Subcutaneous adipose tissue (tissue), 4 donors: ENCODE measurements around the gene FAIM2. TPM values are rescaled to one million over a fixed set of nuclear protein-coding genes. Genes with fewer than 3 reads are reported as not detected.

ENCODE experiments used
- CTCF ChIP-seq: fragments of 450-650 bp; IDR thresholded peaks from one replicate; pipeline ENCODE4 v1.5.1; 2016; ENCODE audit warnings: low read depth, mild to moderate bottlenecking, control low read depth, antibody characterized with exemption, moderate library complexity
- total RNA-seq, 4 donors: library from RNA; depleted of rRNA; stranded (reverse); fragments of >200 nt; gene quantifications; one replicate each; pipeline ENCODE4 v1.1.0, GENCODE V29; 2016

Gene FAIM2
- total RNA-seq, 4 donors from 2014 or later, result 1.2 TPM; not detected in 3

- no peak for TF ChIP-seq CTCF
Observed at GRCh38 chr12:49921936-49922335, 18.2 kb upstream of the FAIM2 start.

DNA sequence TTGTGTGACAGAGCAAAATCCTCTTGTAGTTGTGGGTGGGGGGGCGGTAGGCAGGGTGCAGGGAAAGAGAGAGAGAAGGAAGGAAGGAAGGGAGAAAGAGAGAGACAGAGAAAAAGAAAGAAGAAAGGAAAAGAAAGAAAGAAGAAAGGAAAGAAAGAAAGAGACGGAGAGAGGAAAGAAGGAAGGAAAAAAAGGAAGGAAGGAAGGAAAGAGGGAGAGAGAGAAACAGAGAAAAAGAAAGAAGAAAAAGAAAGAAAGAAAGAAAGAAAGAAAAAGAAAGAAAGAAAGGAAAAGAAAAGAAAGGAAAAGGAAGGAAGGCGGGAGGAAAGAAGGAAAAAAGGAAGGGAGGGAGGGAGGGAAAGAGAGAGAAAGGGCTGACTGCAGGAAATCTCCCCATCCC lies 17.6 kb upstream of the FAIM2 start:
- TF ChIP-seq CTCF, result no peak

GRCh38 chr12:49920915-49921286 lies 17.2 kb upstream of the FAIM2 start:
- no peak for TF ChIP-seq CTCF

DNA sequence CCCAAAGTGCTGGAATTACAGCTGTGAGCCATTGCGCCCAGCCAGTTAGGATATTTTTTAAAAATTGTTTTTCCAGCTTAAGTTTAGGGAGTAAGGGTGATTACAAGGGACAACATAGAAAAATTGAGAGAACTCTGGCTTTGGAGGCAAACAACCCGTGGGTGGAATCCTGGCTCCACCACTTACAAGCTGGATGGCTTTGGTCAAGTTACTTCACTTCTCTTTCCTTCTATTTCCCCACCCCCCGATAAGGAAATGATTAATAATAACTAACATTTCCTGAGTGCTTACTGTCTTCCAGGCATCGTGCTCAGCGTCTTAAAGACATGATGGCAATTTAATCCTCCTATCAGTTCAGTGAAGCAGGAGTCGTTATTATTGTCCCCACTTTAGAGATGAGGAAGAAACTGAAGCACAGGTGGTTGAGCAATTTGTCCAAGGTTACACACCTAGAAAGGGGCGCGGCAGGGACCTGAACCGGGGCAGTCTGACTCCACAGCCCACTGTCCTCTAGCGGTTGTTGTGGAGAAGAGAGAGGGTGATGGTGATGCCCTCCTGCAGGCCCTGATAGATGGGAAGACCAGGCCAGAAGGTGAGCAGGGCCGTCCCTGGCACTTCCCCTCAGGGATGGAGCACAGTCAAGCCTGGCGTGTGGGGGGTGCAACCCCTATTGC lies 16.7 kb upstream of the FAIM2 start:
- no peak for TF ChIP-seq CTCF

DNA sequence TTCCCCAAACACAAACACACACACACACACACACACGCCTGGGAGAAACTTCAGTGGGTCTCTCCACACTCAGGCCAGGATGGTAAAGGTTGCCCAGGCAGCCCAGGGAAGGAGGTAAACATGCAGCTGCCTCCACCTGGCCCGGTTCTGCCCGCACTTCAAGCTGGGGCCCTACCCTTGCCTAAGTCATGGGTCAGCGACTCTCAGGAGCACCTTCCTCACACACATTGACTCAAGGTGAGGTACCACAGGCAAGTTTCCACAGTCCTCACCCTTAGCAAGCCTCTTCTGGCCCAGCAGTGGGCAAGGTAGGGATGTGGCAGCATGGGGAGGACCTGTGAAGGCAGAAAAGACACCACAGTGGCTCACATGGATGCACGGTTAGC lies 14.1 kb upstream of the FAIM2 start:
- no peak for TF ChIP-seq CTCF

DNA sequence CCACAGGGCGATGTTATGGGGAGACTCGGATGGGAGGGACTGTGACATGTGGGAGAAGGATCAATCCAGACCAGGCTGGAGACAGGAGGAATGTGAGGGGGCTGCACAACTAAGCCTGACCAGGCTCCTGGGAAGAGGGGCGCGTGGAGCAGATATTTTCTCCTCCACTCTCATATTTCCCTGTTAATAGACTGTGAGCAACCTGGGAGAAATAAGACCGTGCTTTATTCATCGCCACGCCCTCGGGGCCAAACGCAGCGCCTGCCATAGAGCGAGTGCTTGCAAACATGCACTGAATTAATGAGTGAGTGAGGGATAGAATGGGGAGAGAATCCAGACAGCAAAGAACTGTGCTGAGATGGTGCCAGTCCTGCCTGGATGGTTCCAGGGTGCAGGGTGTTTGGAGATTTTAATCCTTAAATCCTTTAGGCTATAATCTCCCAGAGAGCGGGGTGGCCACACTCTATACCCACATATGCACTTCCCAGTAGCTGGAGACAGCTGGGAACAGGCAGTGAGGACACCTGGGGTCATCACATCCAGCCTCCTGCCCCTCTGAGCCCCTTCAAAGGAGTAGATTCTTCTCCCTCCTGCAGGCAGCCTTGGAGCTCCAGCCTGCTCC lies 13.6 kb upstream of the FAIM2 start:
- no peak for TF ChIP-seq CTCF

DNA sequence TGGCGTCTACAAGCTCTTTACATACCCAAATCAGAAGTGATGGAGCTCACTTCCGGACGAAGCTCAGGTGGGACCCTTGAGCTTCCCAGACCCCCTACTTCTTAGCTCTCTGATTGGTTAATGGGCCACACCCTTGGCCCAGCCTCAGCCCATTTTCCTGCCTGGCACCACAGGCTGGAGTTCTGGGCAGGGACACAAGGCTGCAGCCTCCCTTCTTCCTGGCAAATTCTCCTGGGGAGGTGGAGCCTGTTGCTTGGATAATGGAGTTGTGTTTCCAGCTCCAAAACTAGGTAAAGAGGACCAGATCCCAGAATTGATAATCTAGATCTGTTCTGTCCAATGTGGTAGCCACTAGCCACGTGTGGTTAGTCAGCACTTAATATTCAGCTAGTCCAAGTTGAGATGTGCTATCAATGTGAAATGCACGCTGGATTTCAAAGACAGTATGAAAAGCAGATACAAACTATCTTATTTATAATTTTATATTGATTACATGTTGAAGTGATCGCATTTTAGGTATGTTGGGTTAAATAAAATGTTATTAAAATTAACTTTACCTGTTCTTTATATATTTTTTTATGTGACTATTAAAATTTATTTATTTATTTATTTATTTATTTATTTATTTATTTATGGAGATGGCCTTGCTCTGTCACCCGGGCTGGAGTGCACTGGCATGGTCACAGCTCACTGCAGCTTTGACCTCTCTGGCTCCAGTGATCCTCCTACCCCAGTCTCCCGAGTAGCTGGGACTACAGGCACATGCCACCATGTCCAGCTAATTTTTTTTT lies 12.6 kb upstream of the FAIM2 start:
- no peak for TF ChIP-seq CTCF
